CD4-positive, alpha-beta T cell (primary cell): ENCODE results near the gene NPAS3. TPM values are rescaled to one million over a fixed set of nuclear protein-coding genes. Genes with fewer than 3 reads are reported as not detected.

Source experiments
- ATAC-seq: fragments of 200-7000 bp; cut with Tn5 transposase; one replicate; pipeline ENCODE4 v1.10.0; 2022; ENCODE audit warnings: mild to moderate bottlenecking; ENCODE audit not compliant: poor library complexity
- CTCF ChIA-PET: fragments of 350-600 bp; sonication (Branson Sonifier 250); formaldehyde crosslinking; loops from one replicate; lab custom pipeline; 2021; ENCODE audit warnings: antibody characterized with exemption, inconsistent platforms; lab: Charles Lee
- POLR2A ChIA-PET: fragments of 350-600 bp; sonication (Branson Sonifier 250); formaldehyde crosslinking; loops from one replicate; lab custom pipeline; 2021; ENCODE audit warnings: antibody characterized with exemption, inconsistent platforms; lab: Charles Lee
- DNase-seq, 14 experiments: peaks; one replicate each; pipeline ENCODE4 v3.0.0-alpha.2; 2013 to 2020; ENCODE audit warnings: mixed read lengths in 2 of 14
- H3K27ac ChIP-seq, 2 donors: one replicate each; pipeline versions ENCODE4 v1.5.1 to v1.7.0; 2013; ENCODE audit warnings: low read length in 2 of 2, low read depth in 1 of 2, mild to moderate bottlenecking in 1 of 2
- H3K27me3 ChIP-seq, 2 experiments: 1 replicate in 1 of 2; 2 replicates in 1 of 2; pipeline versions ENCODE4 v1.6.1 to v1.7.0; 2013; ENCODE audit warnings: low read length in 2 of 2, control low read depth in 1 of 2, mild to moderate bottlenecking in 1 of 2, moderate library complexity in 1 of 2; ENCODE audit not compliant: insufficient read depth in 2 of 2, control insufficient read depth in 1 of 2
- H3K36me3 ChIP-seq: one replicate; pipeline ENCODE4 v1.6.1; 2013; ENCODE audit warnings: low read length, control low read depth; ENCODE audit not compliant: insufficient read depth
- H3K4me1 ChIP-seq: one replicate; pipeline ENCODE4 v1.6.1; 2013; ENCODE audit warnings: low read length, control low read depth; ENCODE audit not compliant: insufficient read depth
- H3K4me3 ChIP-seq: one replicate; pipeline ENCODE4 v1.5.1; 2013; ENCODE audit warnings: mild to moderate bottlenecking, low read length, moderate library complexity
- H3K9me3 ChIP-seq, 2 experiments: 1 replicate in 1 of 2; 2 replicates in 1 of 2; pipeline versions ENCODE4 v1.6.1 to v1.7.0; 2013; ENCODE audit warnings: low read length in 2 of 2, mild to moderate bottlenecking in 2 of 2, control low read depth in 1 of 2, moderate library complexity in 1 of 2; ENCODE audit not compliant: control insufficient read depth in 1 of 2, insufficient read depth in 1 of 2
- H3K27ac Mint-ChIP-seq: one replicate; pipeline ENCODE4 v1.8.0; 2020; ENCODE audit warnings: mixed read lengths
- H3K27me3 Mint-ChIP-seq: one replicate; pipeline ENCODE4 v1.8.0; 2021; ENCODE audit warnings: mixed read lengths
- H3K36me3 Mint-ChIP-seq: one replicate; pipeline ENCODE4 v1.8.0; 2021; ENCODE audit warnings: low read depth, mixed read lengths
- H3K4me1 Mint-ChIP-seq: one replicate; pipeline ENCODE4 v1.8.0; 2021; ENCODE audit warnings: low read depth, mixed read lengths
- H3K4me3 Mint-ChIP-seq: one replicate; pipeline ENCODE4 v1.8.0; 2020; ENCODE audit warnings: mild to moderate bottlenecking, mixed read lengths
- H3K9me3 Mint-ChIP-seq: one replicate; pipeline ENCODE4 v1.8.0; 2020; ENCODE audit warnings: mixed read lengths
- CTCF ChIP-seq: fragments of 200-600 bp; IDR thresholded peaks from one replicate; pipeline ENCODE4 v1.8.0; 2022; ENCODE audit warnings: antibody characterized with exemption, mild to moderate bottlenecking
- intact Hi-C, 2 experiments: fragments of 100-400 bp; cut with DNase I in 1 of 2; cut with micrococcal nuclease in 1 of 2; formaldehyde crosslinking; loops; one replicate each; pipeline versions ENCODE4 v1.15.1 to v1.9.0; 2023 to 2025; cut with DNase I, micrococcal nuclease
- total RNA-seq, 174 experiments: library from RNA in 2 of 174; stranded (reverse) in 2 of 174; gene quantifications; one replicate each; pipeline ENCODE4 v1.2.3 and lab custom pipeline; 2021 to 2026

Gene NPAS3
- total RNA-seq, 2 experiments from 2014 or later, result not detected

GRCh38 chr14:33702293-33702692 is 763.6 kb downstream of the NPAS3 start:
- ChIA-PET POLR2A (no interaction called here), CTCF (interaction anchor here (1.0 kb wide), 1 partner anchor 10 kb away, joined by 3 read pairs; no protein-coding TSS in a partner anchor)
- no peaks in the 10 kb centered on the region for H3K4me1 ChIP-seq
- H3K4me1 Mint-ChIP-seq, result no peaks in the 10 kb centered on the region
- intact Hi-C loops, result no loop called here
- ATAC-seq, result no peak
- TF ChIP-seq CTCF, result no peak
- no peak overlapping the region for H3K4me3 ChIP-seq
- H3K27ac ChIP-seq, result no peak overlapping the region
- no peak overlapping the region for H3K4me3 Mint-ChIP-seq
- no peaks in the 10 kb centered on the region for H3K36me3 Mint-ChIP-seq
- no peaks in the 10 kb centered on the region for H3K27me3 ChIP-seq
- H3K36me3 ChIP-seq, result no peaks in the 10 kb centered on the region
- H3K27me3 Mint-ChIP-seq, result peaks cover 17% of the 10 kb centered on the region
- H3K27ac Mint-ChIP-seq, result no peak overlapping the region
- no peaks in the 10 kb centered on the region for H3K9me3 ChIP-seq
- DNase-seq, result no peak
- no peaks in the 10 kb centered on the region for H3K9me3 Mint-ChIP-seq

GRCh38 chr14:33704481-33704880 is 765.8 kb downstream of the NPAS3 start:
- Mint-ChIP-seq H3K36me3 (no peaks in the 10 kb centered on the region), H3K4me3 (no peak overlapping the region), H3K9me3 (no peaks in the 10 kb centered on the region), H3K27me3 (peaks cover 13% of the 10 kb centered on the region), H3K4me1 (no peaks in the 10 kb centered on the region), H3K27ac (no peak overlapping the region)
- CTCF ChIA-PET, result no interaction called here
- no peak for ATAC-seq
- POLR2A ChIA-PET, result no interaction called here
- DNase-seq, result no peak
- H3K27me3 ChIP-seq, result no peaks in the 10 kb centered on the region
- H3K4me3 ChIP-seq, result no peak overlapping the region
- H3K9me3 ChIP-seq, result peaks cover 0 to 6% of the 10 kb centered on the region in 2 experiments
- no peaks in the 10 kb centered on the region for H3K36me3 ChIP-seq
- intact Hi-C loops, result no loop called here
- no peak overlapping the region for H3K27ac ChIP-seq
- H3K4me1 ChIP-seq, result no peaks in the 10 kb centered on the region
- no peak for TF ChIP-seq CTCF

GRCh38 chr14:33705490-33705889 is 766.8 kb downstream of the NPAS3 start:
- Histone ChIP-seq H3K27ac (no peak overlapping the region), H3K4me3 (no peak overlapping the region), H3K27me3 (no peaks in the 10 kb centered on the region), H3K36me3 (no peaks in the 10 kb centered on the region), H3K9me3 (peaks cover 0 to 6% of the 10 kb centered on the region in 2 experiments), H3K4me1 (no peaks in the 10 kb centered on the region)
- intact Hi-C loops, result no loop called here
- ChIA-PET POLR2A (no interaction called here), CTCF (no interaction called here)
- no peaks in the 10 kb centered on the region for H3K4me1 Mint-ChIP-seq
- no peak for DNase-seq
- no peak overlapping the region for H3K4me3 Mint-ChIP-seq
- ATAC-seq, result no peak
- TF ChIP-seq CTCF, result no peak
- H3K36me3 Mint-ChIP-seq, result no peaks in the 10 kb centered on the region
- H3K27me3 Mint-ChIP-seq, result peaks cover 13% of the 10 kb centered on the region
- no peaks in the 10 kb centered on the region for H3K9me3 Mint-ChIP-seq
- H3K27ac Mint-ChIP-seq, result no peak overlapping the region
